PFSK-1 (cell line): ENCODE results near the gene TBX1.

Source experiments
- FOXP2 ChIP-seq: optimal IDR thresholded peaks from 2 replicates; pipeline ENCODE3; 2011; ENCODE audit warnings: borderline replicate concordance, control low read depth, inconsistent platforms; ENCODE audit not compliant: insufficient read depth; ENCODE audit errors: extremely low read length, extremely low read depth
- POLR2AphosphoS5 ChIP-seq: IDR thresholded peaks from 2 replicates; pipeline ENCODE4 v1.6.1; 2012; ENCODE audit warnings: low read depth, mild to moderate bottlenecking, control low read depth, low read length, moderate library complexity
- SIN3A ChIP-seq: IDR thresholded peaks from 2 replicates; pipeline ENCODE4 v1.6.1; 2012; ENCODE audit warnings: mild to moderate bottlenecking, low read length, moderate library complexity, borderline replicate concordance; ENCODE audit not compliant: insufficient read depth
- TAF1 ChIP-seq: IDR thresholded peaks from 2 replicates; pipeline ENCODE4 v1.6.1; 2012; ENCODE audit warnings: low read length, control low read depth, borderline replicate concordance; ENCODE audit not compliant: insufficient read depth
- TF ChIP-seq, protein P1 (sequence below), 2 experiments: IDR thresholded peaks; 2 replicates each; pipeline versions ENCODE4 v1.6.1 to v1.8.0; 2011 to 2012; ENCODE audit warnings: low read depth in 2 of 2, low read length in 2 of 2, control low read depth in 1 of 2, inconsistent platforms in 1 of 2, mild to moderate bottlenecking in 1 of 2, moderate library complexity in 1 of 2; ENCODE audit not compliant: insufficient read depth in 1 of 2

The TBX1 gene

GRCh38 chr22:19783586-19784383, 23.2 kb downstream of the TBX1 start:
- TF ChIP-seq, protein P1, sequence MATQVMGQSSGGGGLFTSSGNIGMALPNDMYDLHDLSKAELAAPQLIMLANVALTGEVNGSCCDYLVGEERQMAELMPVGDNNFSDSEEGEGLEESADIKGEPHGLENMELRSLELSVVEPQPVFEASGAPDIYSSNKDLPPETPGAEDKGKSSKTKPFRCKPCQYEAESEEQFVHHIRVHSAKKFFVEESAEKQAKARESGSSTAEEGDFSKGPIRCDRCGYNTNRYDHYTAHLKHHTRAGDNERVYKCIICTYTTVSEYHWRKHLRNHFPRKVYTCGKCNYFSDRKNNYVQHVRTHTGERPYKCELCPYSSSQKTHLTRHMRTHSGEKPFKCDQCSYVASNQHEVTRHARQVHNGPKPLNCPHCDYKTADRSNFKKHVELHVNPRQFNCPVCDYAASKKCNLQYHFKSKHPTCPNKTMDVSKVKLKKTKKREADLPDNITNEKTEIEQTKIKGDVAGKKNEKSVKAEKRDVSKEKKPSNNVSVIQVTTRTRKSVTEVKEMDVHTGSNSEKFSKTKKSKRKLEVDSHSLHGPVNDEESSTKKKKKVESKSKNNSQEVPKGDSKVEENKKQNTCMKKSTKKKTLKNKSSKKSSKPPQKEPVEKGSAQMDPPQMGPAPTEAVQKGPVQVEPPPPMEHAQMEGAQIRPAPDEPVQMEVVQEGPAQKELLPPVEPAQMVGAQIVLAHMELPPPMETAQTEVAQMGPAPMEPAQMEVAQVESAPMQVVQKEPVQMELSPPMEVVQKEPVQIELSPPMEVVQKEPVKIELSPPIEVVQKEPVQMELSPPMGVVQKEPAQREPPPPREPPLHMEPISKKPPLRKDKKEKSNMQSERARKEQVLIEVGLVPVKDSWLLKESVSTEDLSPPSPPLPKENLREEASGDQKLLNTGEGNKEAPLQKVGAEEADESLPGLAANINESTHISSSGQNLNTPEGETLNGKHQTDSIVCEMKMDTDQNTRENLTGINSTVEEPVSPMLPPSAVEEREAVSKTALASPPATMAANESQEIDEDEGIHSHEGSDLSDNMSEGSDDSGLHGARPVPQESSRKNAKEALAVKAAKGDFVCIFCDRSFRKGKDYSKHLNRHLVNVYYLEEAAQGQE (IDR thresholded peaks at IDR 0.05; ENCODE audit: insufficient read depth in 1 of 2, low read depth in 2 of 2, low read length in 2 of 2), result no peak
- TF ChIP-seq TAF1 (no peak), POLR2AphosphoS5 (no peak), SIN3A (no peak), FOXP2 (no peak)

- no peak for TF ChIP-seq FOXP2
- no peak for TF ChIP-seq POLR2AphosphoS5
- TF ChIP-seq, protein P1 (IDR thresholded peaks at IDR 0.05; ENCODE audit: insufficient read depth in 1 of 2, low read depth in 2 of 2, low read length in 2 of 2), result no peak
- no peak for TF ChIP-seq SIN3A
- TF ChIP-seq TAF1, result no peak
Observed at GRCh38 chr22:19784384-19785175, 24.0 kb downstream of the TBX1 start.

DNA sequence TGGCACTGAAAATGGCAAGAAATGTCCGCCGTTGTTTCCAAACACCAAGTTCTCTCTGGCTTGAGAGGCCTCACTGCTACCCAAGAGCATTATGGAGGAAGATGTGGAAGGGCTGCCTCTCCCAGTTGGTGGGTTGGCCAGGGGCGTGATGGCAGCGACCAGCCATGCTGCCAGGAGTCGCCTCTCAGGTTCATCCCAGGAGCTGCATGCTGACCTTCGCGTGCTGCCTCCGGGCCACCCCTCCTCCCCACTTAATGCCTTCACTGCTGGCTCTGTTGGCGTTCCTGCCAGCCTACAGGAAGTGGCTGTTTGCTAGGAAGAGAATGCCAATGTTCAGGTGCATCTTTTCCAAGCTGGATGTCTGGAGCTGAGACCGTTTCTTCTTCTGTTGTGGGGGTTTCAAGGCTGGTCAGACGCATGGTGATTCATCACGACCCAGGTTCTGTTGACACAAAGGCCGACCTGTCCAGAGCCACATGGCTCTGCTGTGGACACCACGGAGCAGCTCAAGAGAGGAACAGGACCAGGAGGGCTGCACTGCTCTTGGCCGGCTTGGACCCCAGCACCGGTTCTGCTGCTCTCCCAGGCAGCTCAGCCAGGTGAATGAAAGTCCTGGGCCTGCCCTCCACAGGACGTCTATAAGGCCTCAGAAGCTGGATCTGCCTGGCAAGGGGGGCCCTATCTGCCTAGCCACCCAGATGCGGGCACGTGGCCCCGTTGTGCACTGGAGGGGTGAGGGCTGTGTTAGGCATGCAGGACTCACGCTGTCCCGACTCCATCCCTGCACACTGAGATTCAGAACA, 25.1 kb downstream of the TBX1 start:
- TF ChIP-seq POLR2AphosphoS5 (no peak), SIN3A (no peak), TAF1 (no peak), FOXP2 (no peak)
- TF ChIP-seq, protein P1 (IDR thresholded peaks at IDR 0.05; ENCODE audit: insufficient read depth in 1 of 2, low read depth in 2 of 2, low read length in 2 of 2), result no peak

- TF ChIP-seq FOXP2 (no peak), POLR2AphosphoS5 (no peak), TAF1 (no peak), SIN3A (no peak)
- TF ChIP-seq, protein P1 (IDR thresholded peaks at IDR 0.05; ENCODE audit: insufficient read depth in 1 of 2, low read depth in 2 of 2, low read length in 2 of 2), result no peak
Observed at GRCh38 chr22:19786264-19786585, 25.6 kb downstream of the TBX1 start.
